GM19463 (cell line): ENCODE data around the gene IFI44.

Experiments
- ATAC-seq: cut with Tn5 transposase; IDR thresholded peaks from one replicate; pipeline ENCODE4 v1.9.1; 2021; ENCODE audit warnings: mild to moderate bottlenecking, moderate library complexity; ENCODE audit not compliant: unreplicated experiment

Gene IFI44, protein sequence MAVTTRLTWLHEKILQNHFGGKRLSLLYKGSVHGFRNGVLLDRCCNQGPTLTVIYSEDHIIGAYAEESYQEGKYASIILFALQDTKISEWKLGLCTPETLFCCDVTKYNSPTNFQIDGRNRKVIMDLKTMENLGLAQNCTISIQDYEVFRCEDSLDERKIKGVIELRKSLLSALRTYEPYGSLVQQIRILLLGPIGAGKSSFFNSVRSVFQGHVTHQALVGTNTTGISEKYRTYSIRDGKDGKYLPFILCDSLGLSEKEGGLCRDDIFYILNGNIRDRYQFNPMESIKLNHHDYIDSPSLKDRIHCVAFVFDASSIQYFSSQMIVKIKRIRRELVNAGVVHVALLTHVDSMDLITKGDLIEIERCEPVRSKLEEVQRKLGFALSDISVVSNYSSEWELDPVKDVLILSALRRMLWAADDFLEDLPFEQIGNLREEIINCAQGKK

DNA sequence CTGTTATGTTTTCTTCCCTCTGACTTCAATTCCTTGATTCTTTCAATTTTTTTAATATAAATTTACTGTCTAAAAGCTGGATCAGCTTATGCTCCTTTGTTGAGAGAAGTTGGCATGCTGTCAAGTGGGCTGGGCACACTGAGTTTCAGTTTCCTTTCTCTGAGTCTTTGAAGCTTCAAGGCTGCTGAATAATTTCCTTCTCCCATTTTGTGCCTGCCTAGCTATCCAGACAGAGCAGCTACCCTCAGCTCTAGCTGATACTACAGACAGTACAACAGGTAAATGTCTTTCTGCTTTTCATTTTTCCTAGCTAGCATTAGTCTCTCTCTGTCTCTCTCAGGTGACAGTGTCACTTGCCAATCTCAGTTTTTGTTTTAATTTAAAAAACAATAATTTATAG lies at the start of gene IFI44:
IFI44 (plus strand) TSS at position 204 of the 400 bp plus-strand sequence. CDS start 365 bp downstream, outside the sequence.
- ATAC-seq = peak; percentile 87

GRCh38 chr1:78601068-78601467 lies 48.6 kb upstream of the IFI44 start:
- no peak for ATAC-seq

DNA sequence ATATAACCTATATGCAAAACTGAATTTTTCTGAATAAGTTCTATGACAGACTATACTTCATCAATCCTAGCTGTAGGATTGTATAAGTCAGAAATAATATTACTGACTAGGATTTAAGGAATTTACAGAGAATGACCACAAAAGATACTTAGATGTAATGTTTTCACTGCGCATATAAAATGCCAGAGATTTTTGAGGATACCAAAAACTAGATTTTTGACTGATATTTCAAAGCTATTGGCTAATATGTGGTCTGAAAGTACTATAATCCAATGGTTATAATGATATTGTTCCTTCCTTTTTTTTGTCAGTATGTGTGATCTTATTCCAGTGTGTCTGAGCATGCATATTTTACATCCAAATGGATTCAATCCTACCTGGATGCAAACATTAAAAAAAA lies 46.4 kb upstream of the IFI44 start:
- ATAC-seq = no peak

DNA sequence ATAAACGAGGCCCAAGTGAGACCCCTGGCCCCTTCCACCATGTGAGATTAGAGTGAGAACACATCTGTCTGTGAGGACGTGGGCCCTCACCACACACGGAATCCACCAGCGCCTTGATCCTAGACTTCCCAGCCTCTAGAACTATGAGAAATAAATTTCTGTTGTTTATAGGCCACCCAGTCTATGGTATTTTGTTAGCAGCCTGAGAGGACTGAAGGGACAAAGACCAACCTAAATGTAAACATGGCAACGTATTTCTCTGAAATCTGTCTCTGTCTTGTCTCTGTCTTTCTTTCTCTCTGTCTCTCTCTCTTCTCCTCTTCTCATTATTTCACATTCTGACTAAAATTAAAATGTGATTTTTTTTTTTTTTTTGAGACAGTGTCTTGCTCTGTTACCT lies 45.0 kb upstream of the IFI44 start:
- no peak for ATAC-seq

GRCh38 chr1:78606274-78606673 lies 43.4 kb upstream of the IFI44 start:
- no peak for ATAC-seq

GRCh38 chr1:78607334-78607927 lies 42.2 kb upstream of the IFI44 start:
- no peak for ATAC-seq

DNA sequence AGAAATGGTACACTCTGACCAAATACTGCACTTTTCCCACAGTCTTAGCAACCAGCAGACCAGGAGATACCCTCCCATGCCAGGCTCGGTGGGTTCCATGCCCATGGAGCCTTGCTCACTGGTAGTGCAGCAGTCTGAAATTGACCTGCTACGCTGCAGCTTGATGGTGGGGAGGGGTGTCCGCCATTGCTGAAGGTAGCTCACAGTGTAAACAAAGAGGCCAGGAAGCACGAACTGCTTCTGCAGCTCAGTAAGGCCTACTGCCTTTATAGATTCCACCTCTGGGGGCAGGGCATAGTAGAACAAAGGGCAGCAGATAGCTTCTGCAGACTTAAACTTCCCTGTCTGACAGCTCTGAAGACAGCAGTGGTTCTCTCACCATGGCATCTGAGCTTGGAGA lies 41.7 kb upstream of the IFI44 start:
- no peak for ATAC-seq

- peak; percentile 39 for ATAC-seq
Observed at GRCh38 chr1:78617615-78618026, 32.0 kb upstream of the IFI44 start.

GRCh38 chr1:78619032-78619431 lies 30.6 kb upstream of the IFI44 start:
- ATAC-seq = no peak

GRCh38 chr1:78619446-78619802 lies 30.2 kb upstream of the IFI44 start:
- ATAC-seq = peak; percentile 4

DNA sequence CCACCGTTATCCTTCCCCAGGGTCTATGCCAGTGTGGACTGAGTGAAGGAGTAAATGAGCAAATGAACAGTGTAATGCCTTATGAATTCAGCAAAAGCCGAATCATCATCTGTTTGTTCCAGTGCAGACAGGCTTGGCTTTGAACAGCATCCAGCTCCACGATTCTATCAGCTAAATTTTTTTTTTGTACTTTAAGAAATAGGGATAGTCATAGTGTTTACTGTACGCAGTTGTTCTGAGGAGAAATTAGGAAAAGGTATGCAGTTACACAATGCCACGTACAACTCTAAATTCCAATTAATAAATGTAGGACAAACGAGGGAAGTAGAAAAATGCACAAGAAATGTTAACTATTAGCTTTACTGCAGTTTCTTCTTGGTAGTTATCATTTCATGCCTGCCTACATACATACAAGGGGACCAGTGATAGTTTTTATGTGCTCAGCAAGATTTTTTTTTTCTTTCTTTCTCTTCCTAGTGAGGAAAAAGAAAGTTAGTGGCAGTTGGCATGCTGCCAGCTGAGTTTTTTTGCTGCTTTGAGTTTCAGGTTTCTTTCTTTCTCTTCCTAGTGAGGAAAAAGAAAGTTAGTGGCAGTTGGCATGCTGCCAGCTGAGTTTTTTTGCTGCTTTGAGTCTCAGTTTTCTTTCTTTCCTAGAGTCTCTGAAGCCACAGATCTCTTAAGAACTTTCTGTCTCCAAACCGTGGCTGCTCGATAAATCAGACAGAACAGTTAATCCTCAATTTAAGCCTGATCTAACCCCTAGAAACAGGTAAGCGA lies 29.6 kb upstream of the IFI44 start, which contains the start of gene IFI44L:
IFI44L (plus strand) TSS at position 646 of the 777 bp plus-strand sequence. CDS start 7,468 bp downstream, outside the sequence.
- ATAC-seq = peak; percentile 46

DNA sequence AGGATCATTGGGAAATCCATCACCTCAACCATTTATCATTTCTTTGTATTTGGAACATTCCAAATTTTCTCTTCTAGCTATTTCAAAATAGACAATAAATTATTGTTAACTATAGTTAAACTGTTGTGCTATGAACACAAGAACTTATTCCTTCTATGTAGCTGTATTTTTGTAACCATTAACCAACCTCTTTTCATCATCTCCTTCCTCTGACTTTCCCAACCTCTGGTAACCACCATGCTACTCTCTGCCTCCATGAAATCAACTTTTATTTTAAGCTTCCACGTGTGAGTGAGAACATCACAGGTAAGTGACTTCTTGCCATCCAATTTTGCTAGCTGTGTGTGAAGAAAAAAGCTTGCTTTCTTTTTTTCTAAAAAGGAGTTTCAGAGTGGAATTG lies 29.0 kb upstream of the IFI44 start:
- no peak for ATAC-seq

GRCh38 chr1:78622548-78622947 lies 27.1 kb upstream of the IFI44 start:
- ATAC-seq = peak; percentile 28

- no peak for ATAC-seq
Observed at GRCh38 chr1:78624035-78624434, 25.6 kb upstream of the IFI44 start.

GRCh38 chr1:78627321-78627720 lies 22.3 kb upstream of the IFI44 start:
- ATAC-seq = no peak

GRCh38 chr1:78630600-78630999 lies 19.0 kb upstream of the IFI44 start:
- ATAC-seq = no peak

DNA sequence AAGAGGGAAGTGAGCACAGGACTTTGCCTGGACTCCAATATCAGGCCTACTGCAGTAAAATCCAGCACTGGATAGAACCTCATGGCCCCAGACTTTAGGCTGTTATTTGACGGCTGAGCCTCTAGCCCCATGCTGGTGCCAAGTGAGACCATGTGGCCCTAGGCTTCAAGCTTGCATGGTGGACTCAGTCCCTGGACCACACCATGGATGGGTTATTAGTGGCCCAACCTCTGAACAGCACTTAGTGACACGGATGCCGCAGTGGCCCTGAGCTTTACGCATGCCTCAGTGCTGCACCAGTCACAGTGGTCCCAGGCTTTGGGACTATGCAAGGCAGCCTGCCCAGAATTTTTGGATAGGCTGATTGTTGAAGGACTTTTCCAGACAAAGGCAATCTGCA lies 16.4 kb upstream of the IFI44 start:
- ATAC-seq = no peak

DNA sequence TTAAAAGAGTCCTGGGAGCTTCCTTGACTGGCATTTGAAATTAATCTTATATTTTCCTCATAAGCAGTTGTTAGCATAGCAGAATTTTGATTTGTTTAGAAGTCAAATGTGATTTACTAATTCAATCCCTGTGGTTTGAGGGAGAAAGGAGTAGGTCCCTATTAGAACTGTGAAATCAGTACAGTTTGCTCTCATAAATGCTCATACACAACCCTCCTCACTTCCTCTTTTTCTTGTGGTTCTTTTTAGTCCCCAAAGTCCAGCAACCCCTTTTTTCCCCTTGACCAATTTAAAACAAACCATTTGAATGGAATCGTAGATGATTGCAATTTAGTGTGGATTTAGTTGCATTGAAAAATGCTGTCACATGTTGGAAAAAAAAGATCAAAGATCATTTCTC lies 9.2 kb upstream of the IFI44 start:
- ATAC-seq = peak; percentile 53

- no peak for ATAC-seq
Observed at GRCh38 chr1:78641558-78641957, 8.1 kb upstream of the IFI44 start.

GRCh38 chr1:78645723-78646122 lies 3.9 kb upstream of the IFI44 start:
- ATAC-seq = no peak

- ATAC-seq = no peak
Observed at GRCh38 chr1:78647238-78647637, 2.4 kb upstream of the IFI44 start.
